Measurements from ENCODE around the gene AVPI1. TPM values are rescaled to one million over a fixed set of nuclear protein-coding genes. Genes with fewer than 3 reads are reported as not detected.

AVPI1 gene
- total and polyA plus RNA-seq, 4 donors, result 6.6 to 22.1 (median 11.9) TPM

DNA sequence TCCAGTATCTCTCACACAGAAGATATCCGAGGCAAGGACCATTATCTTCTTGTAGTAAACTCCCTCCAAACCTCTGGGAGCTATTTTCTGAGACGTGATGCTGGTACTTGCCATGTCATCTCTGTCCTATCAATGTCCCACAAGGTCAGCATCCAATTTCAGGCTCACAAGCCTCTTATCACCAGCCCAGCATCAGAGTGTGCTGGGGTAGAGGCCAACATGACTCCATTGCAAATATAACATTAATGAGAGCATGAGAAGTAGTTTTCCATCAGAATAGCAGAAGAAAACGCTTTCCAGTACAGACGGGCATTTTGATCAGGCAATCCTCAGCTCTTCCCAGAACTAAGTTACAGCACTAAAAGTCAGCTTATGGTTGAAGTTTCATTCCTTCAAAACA, 59.3 kb downstream of the AVPI1 start:
- TF ChIP-seq CTCF (IDR thresholded peaks at IDR 0.05; ENCODE audit: low read depth, low read length, missing input control) (no peak), JUND (IDR thresholded peaks at IDR 0.05) (no peak), FOXA1 (IDR thresholded peaks at IDR 0.05) (no peak), FOXA2 (IDR thresholded peaks at IDR 0.05) (no peak), SP1 (IDR thresholded peaks at IDR 0.05) (no peak), TAF1 (conservative IDR thresholded peaks at IDR 0.05) (no peak), RAD21 (IDR thresholded peaks at IDR 0.05) (no peak), RXRA (IDR thresholded peaks at IDR 0.05) (no peak), REST (IDR thresholded peaks at IDR 0.05) (no peak), HNF4A (conservative IDR thresholded peaks at IDR 0.05) (no peak), ZBTB33 (IDR thresholded peaks at IDR 0.05) (no peak), GABPA (IDR thresholded peaks at IDR 0.05 in 1 of 2, conservative IDR thresholded peaks at IDR 0.05 in 1 of 2) (no peak), NR2F2 (IDR thresholded peaks at IDR 0.05) (no peak), HNF4G (IDR thresholded peaks at IDR 0.05) (no peak), YY1 (IDR thresholded peaks at IDR 0.05) (no peak), EGR1 (IDR thresholded peaks at IDR 0.05; ENCODE audit: low read depth in 2 of 2) (no peak)
- TF ChIP-seq, protein P1, sequence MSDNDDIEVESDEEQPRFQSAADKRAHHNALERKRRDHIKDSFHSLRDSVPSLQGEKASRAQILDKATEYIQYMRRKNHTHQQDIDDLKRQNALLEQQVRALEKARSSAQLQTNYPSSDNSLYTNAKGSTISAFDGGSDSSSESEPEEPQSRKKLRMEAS (IDR thresholded peaks at IDR 0.05), result no peak
- TF ChIP-seq, protein P2, sequence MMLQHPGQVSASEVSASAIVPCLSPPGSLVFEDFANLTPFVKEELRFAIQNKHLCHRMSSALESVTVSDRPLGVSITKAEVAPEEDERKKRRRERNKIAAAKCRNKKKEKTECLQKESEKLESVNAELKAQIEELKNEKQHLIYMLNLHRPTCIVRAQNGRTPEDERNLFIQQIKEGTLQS (IDR thresholded peaks at IDR 0.05), result no peak
- H3K27ac ChIP-seq (ENCODE audit: low read depth in 1 of 2, low read length in 2 of 2), result peak overlapping the region in 1 of 2 donors; percentile 9
- no peaks in the 10 kb centered on the region for H3K27me3 ChIP-seq (ENCODE audit: control insufficient read depth in 4 of 4, insufficient read depth in 4 of 4, low read length in 3 of 4)
- no peak overlapping the region for H3K9ac ChIP-seq (ENCODE audit: low read depth in 1 of 2, low read length in 2 of 2)
- WGBS, result 77% methylated on average over 4 of the region's 4 CpGs
- H3K36me3 ChIP-seq (ENCODE audit: control insufficient read depth in 4 of 4, insufficient read depth in 3 of 4, low read depth in 1 of 4, low read length in 3 of 4), result no peaks in the 10 kb centered on the region
- peaks cover 0 to 8% (median 3%) of the 10 kb centered on the region in 4 donors for H3K4me1 ChIP-seq (ENCODE audit: control insufficient read depth in 4 of 4, insufficient read depth in 4 of 4, low read length in 3 of 4)
- DNase-seq (ENCODE audit: low spot score), result no peak
- no peaks in the 10 kb centered on the region for H3K9me3 ChIP-seq (ENCODE audit: control insufficient read depth in 4 of 4, low read length in 3 of 4)
- no peak overlapping the region for H3K4me3 ChIP-seq (ENCODE audit: low read depth in 1 of 3, low read length in 3 of 3)

Other genes starting within 250 kb of the AVPI1 start
- 10 to 100 TPM; 11.2 to 12.2 TPM for gene EXOSC1, start 241.2 kb downstream of the AVPI1 start, total RNA-seq
- gene EXOSC1, start 241.2 kb downstream of the AVPI1 start, polyA plus RNA-seq, result 10 to 100 TPM; 16.7 to 25.9 TPM
- 10 to 100 TPM; 18.0 to 24.9 TPM for gene ZDHHC16, start 241.1 kb downstream of the AVPI1 start, total RNA-seq
- 10 to 100 TPM; 20.8 to 27.2 TPM for gene ZDHHC16, start 241.1 kb downstream of the AVPI1 start, polyA plus RNA-seq
- 10 to 100 TPM; 28.9 to 29.1 TPM for gene MMS19, start 188.8 kb downstream of the AVPI1 start, total RNA-seq
- 10 to 100 TPM; 15.0 to 19.4 TPM for gene MMS19, start 188.8 kb downstream of the AVPI1 start, polyA plus RNA-seq
- 1 to 10 TPM; 2.7 to 9.5 TPM for gene UBTD1, start 188.3 kb downstream of the AVPI1 start, total RNA-seq
- gene UBTD1, start 188.3 kb downstream of the AVPI1 start, polyA plus RNA-seq, result 10 to 100 TPM in 1 of 2 donors, 1 to 10 TPM in 1; 9.2 to 11.0 TPM
- gene ANKRD2, start 114.5 kb downstream of the AVPI1 start, total RNA-seq, result not detected
- gene ANKRD2, start 114.5 kb downstream of the AVPI1 start, polyA plus RNA-seq, result not detected
- 10 to 100 TPM; 21.7 to 21.8 TPM for gene HOGA1, start 102.9 kb downstream of the AVPI1 start, total RNA-seq
- gene HOGA1, start 102.9 kb downstream of the AVPI1 start, polyA plus RNA-seq, result 10 to 100 TPM; 23.8 to 31.4 TPM
- 1 to 10 TPM in 1 of 2 donors, under 1 TPM in 1; 0.56 to 3.0 TPM for gene C10orf62, start 97.5 kb downstream of the AVPI1 start, total RNA-seq
- gene C10orf62, start 97.5 kb downstream of the AVPI1 start, polyA plus RNA-seq, result under 1 TPM; 0.16 to 0.26 TPM
- 1 to 10 TPM in 1 of 2 donors, under 1 TPM in 1; 0.42 to 2.5 TPM for gene MORN4, start 53.7 kb downstream of the AVPI1 start, total RNA-seq
- gene MORN4, start 53.7 kb downstream of the AVPI1 start, polyA plus RNA-seq, result 1 to 10 TPM; 1.7 to 3.1 TPM
- 10 to 100 TPM; 12.1 to 17.6 TPM for gene PI4K2A, start 46.6 kb downstream of the AVPI1 start, total RNA-seq
- gene PI4K2A, start 46.6 kb downstream of the AVPI1 start, polyA plus RNA-seq, result 10 to 100 TPM in 1 of 2 donors, 1 to 10 TPM in 1; 4.4 to 10.2 TPM
- 1 to 10 TPM; 2.3 to 3.3 TPM for gene MARVELD1, start 26.5 kb upstream of the AVPI1 start, total RNA-seq
- 1 to 10 TPM in 1 of 2 donors, under 1 TPM in 1; 0.72 to 3.3 TPM for gene MARVELD1, start 26.5 kb upstream of the AVPI1 start, polyA plus RNA-seq
- 10 to 100 TPM; 14.6 to 25.9 TPM for gene ZFYVE27, start 49.9 kb upstream of the AVPI1 start, total RNA-seq
- 10 to 100 TPM; 10.2 to 11.6 TPM for gene ZFYVE27, start 49.9 kb upstream of the AVPI1 start, polyA plus RNA-seq
- gene SFRP5, start 84.8 kb upstream of the AVPI1 start, total RNA-seq, result 10 to 100 TPM in 1 of 2 donors, 1 to 10 TPM in 1; 3.6 to 15.1 TPM
- 1 to 10 TPM; 3.7 to 9.2 TPM for gene SFRP5, start 84.8 kb upstream of the AVPI1 start, polyA plus RNA-seq
- under 1 TPM; 0.05 to 0.59 TPM for gene GOLGA7B, start 162.6 kb upstream of the AVPI1 start, total RNA-seq
- gene GOLGA7B, start 162.6 kb upstream of the AVPI1 start, polyA plus RNA-seq, result under 1 TPM; 0.22 to 0.63 TPM

All from liver (tissue), 9 donors.